ENCODE results near the gene FOXN1. TPM values are rescaled to one million over a fixed set of nuclear protein-coding genes. Genes with fewer than 3 reads are reported as not detected.

FOXN1 gene
- total RNA-seq, 1 donor from 2014 or later: not detected

DNA sequence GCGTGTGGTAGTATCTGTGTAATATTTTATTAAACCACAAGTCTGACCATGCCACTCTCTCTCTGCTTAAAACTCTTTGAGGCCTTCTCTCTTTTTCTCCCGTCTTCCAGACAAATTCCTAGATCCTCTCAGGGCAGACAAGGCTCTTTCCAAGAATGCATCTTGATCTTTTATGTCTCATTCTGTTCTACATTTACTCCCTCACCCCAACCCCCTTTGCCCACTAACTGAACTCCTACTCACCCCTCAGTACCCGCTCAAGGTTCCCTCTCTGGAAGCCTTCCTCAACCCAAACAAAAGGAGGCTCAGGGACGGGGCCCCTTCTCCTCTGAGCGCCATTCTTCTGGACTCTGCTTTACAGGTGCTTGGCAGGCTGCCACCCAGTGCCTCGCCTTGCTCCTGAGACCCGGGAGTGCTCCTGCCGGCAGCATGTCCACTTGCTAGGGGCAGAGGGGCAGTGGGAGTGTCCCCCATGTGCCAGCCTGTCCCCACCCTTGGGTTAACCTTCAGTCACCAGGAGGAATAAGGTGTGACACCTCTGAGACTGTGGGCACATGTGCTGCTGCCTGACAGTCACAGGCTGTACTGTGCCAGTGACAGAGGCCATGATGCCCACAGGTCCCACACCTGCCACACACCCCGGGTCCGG is 23.5 kb upstream of the FOXN1 start:
- FAIRE-seq (no peak), DNase-seq (ENCODE audit: low read depth) (no peak)
- TF ChIP-seq, protein P1, sequence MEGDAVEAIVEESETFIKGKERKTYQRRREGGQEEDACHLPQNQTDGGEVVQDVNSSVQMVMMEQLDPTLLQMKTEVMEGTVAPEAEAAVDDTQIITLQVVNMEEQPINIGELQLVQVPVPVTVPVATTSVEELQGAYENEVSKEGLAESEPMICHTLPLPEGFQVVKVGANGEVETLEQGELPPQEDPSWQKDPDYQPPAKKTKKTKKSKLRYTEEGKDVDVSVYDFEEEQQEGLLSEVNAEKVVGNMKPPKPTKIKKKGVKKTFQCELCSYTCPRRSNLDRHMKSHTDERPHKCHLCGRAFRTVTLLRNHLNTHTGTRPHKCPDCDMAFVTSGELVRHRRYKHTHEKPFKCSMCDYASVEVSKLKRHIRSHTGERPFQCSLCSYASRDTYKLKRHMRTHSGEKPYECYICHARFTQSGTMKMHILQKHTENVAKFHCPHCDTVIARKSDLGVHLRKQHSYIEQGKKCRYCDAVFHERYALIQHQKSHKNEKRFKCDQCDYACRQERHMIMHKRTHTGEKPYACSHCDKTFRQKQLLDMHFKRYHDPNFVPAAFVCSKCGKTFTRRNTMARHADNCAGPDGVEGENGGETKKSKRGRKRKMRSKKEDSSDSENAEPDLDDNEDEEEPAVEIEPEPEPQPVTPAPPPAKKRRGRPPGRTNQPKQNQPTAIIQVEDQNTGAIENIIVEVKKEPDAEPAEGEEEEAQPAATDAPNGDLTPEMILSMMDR (IDR thresholded peaks at IDR 0.05; ENCODE audit: insufficient read depth, low read length, severe bottlenecking): no peak
- Histone ChIP-seq H3K36me3 (ENCODE audit: control insufficient read depth, insufficient read depth, low read length) (no peaks in the 10 kb centered on the region), H3K4me3 (ENCODE audit: low read depth, low read length) (no peak overlapping the region), H3K27me3 (ENCODE audit: control insufficient read depth, insufficient read depth, low read length) (peaks cover 3% of the 10 kb centered on the region)

GRCh38 chr17:28484296-28484695 is 21.9 kb upstream of the FOXN1 start:
- no peaks in the 10 kb centered on the region for H3K36me3 ChIP-seq (ENCODE audit: control insufficient read depth, insufficient read depth, low read length)

GRCh38 chr17:28485049-28485448 is 21.1 kb upstream of the FOXN1 start:
- DNase-seq (ENCODE audit: low read depth) (no peak), FAIRE-seq (peak; percentile 85)
- Histone ChIP-seq H3K36me3 (ENCODE audit: control insufficient read depth, insufficient read depth, low read length) (no peaks in the 10 kb centered on the region), H3K4me3 (ENCODE audit: low read depth, low read length) (no peak overlapping the region), H3K27me3 (ENCODE audit: control insufficient read depth, insufficient read depth, low read length) (peaks cover 3% of the 10 kb centered on the region)
- TF ChIP-seq, protein P1 (IDR thresholded peaks at IDR 0.05; ENCODE audit: insufficient read depth, low read length, severe bottlenecking): no peak

More at GRCh38 chr17:28484296-28484695, 21.9 kb upstream of the FOXN1 start:
- DNase-seq (ENCODE audit: low read depth) (no peak), FAIRE-seq (peak; percentile 36)
- H3K27me3 ChIP-seq (ENCODE audit: control insufficient read depth, insufficient read depth, low read length): peaks cover 3% of the 10 kb centered on the region
- no peak overlapping the region for H3K4me3 ChIP-seq (ENCODE audit: low read depth, low read length)
- TF ChIP-seq, protein P1 (IDR thresholded peaks at IDR 0.05; ENCODE audit: insufficient read depth, low read length, severe bottlenecking): no peak

DNA sequence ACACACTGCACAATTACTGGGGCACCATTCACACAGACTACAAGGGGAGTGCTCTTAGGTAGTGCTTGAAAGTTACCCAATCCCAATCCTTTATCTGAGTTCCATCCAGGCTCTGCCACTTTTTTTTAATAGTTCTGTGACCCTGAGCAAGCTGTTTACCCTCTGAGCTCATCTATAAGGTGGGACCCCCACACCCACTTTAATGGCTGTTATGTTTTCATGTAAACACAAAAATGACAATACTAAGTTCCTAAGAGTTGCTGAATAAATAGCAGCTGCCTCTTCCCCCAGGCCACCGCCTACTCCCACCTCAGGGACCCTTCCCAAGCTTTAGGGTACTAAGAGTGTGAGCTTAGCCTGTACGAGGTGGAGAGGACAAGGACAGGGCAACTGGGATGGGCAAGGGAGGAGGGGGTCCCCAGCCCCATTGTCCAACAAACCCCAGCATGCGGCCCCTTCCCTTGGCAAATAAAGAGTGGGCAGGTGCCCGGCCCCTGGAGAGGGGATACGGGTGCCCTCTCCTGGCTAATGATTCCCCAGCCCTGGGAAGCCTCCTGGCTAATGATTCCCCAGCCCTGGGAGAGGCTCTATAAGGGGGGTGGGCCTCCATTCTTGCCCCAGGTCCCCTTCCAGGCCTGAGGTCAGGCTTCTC is 18.1 kb upstream of the FOXN1 start:
- no peak for FAIRE-seq
- no peak for DNase-seq (ENCODE audit: low read depth)
- TF ChIP-seq, protein P1 (IDR thresholded peaks at IDR 0.05; ENCODE audit: insufficient read depth, low read length, severe bottlenecking): no peak
- no peak overlapping the region for H3K4me3 ChIP-seq (ENCODE audit: low read depth, low read length)
- no peaks in the 10 kb centered on the region for H3K36me3 ChIP-seq (ENCODE audit: control insufficient read depth, insufficient read depth, low read length)
- H3K27me3 ChIP-seq (ENCODE audit: control insufficient read depth, insufficient read depth, low read length): peaks cover 3% of the 10 kb centered on the region

DNA sequence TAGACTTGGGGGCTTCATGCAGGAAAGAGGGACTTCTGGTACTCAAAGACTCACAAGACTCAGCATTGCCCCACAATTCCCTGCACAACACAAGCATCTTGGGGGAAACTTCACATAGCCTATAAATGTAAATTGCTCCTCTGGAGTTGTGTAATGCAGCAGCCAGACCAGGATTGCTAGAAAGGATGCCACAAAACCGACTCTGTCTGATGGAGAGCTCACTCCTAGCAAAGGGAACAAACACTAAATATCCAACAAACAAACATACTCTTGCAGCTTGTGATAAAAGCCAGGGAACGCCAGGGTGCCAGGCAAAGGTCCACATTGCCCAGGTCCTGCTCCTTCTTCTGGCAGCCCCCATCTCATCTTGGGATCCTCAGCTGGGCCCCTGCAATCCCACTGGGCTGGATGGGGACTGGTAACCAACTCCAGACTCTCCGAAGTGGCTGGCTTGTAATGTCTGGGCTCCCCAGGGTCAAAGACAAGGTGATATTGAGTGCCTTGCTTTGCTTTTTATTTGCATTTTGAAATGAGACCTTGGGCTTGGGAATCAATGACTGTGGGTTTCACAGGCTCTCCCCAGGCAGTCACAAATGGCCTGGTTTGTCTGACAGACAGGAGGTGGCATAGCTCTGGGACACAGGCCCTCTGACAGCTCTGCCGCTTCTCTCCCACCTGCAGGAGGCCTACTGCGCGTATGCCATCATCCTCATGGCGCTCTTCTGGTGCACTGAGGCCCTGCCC is 17.4 kb upstream of the FOXN1 start:
- Histone ChIP-seq H3K27me3 (ENCODE audit: control insufficient read depth, insufficient read depth, low read length) (peaks cover 3% of the 10 kb centered on the region), H3K4me3 (ENCODE audit: low read depth, low read length) (no peak overlapping the region), H3K36me3 (ENCODE audit: control insufficient read depth, insufficient read depth, low read length) (no peaks in the 10 kb centered on the region)
- peak; percentile 13 for FAIRE-seq
- TF ChIP-seq, protein P1 (IDR thresholded peaks at IDR 0.05; ENCODE audit: insufficient read depth, low read length, severe bottlenecking): no peak
- DNase-seq (ENCODE audit: low read depth): no peak
